ENCODE data around the gene GGT5.

GRCh38 chr22:24184057-24184798, 60.7 kb downstream of the GGT5 start:
- TF ChIP-seq CTCF (IDR thresholded peaks at IDR 0.05; ENCODE audit: poor library complexity): no peak
- TF ChIP-seq EZH2phosphoT487 (IDR thresholded peaks at IDR 0.05; ENCODE audit: low read depth, severe bottlenecking, unreplicated experiment): no peak
- no peak for TF ChIP-seq EZH2 (IDR thresholded peaks at IDR 0.05; ENCODE audit: borderline replicate concordance)

Data from hepatocyte (in vitro differentiated cells).